ENCODE data around the gene MX2. TPM values are rescaled to one million over a fixed set of nuclear protein-coding genes. Genes with fewer than 3 reads are reported as not detected.

Gene MX2
- total and polyA plus RNA-seq, 2 of the 4 experiments (the other 2 are of a cell fraction), result 0.53 to 0.54 TPM

DNA sequence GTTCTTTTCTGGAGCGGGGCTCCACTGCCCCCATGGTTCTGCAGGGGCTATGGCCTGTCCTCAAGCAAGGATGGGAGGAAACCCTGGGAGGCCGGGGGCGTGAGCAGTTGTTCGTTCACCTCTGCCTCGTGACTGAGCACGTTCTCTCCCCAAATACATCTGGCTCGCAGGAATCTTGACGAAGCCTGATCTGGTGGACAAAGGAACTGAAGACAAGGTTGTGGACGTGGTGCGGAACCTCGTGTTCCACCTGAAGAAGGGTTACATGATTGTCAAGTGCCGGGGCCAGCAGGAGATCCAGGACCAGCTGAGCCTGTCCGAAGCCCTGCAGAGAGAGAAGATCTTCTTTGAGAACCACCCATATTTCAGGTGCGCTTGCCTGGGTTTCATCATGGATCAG lies 79.7 kb downstream of the MX2 start:
- POLR2A ChIA-PET (ENCODE audit: unreplicated experiment), result no interaction called here
- H3K18ac ChIP-seq (ENCODE audit: low read depth, low read length), result no peak overlapping the region
- TF ChIP-seq RCOR1 (IDR thresholded peaks at IDR 0.05; ENCODE audit: insufficient replicate concordance, low read length), result no peak
- TF ChIP-seq, protein P1, sequence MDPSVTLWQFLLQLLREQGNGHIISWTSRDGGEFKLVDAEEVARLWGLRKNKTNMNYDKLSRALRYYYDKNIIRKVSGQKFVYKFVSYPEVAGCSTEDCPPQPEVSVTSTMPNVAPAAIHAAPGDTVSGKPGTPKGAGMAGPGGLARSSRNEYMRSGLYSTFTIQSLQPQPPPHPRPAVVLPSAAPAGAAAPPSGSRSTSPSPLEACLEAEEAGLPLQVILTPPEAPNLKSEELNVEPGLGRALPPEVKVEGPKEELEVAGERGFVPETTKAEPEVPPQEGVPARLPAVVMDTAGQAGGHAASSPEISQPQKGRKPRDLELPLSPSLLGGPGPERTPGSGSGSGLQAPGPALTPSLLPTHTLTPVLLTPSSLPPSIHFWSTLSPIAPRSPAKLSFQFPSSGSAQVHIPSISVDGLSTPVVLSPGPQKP (IDR thresholded peaks at IDR 0.05; ENCODE audit: borderline replicate concordance, low read depth, low read length), result no peak
- no peak for TF ChIP-seq CEBPB (IDR thresholded peaks at IDR 0.05; ENCODE audit: low read depth, low read length)
- no peak for TF ChIP-seq NFE2L2 (IDR thresholded peaks at IDR 0.05; ENCODE audit: low read depth, low read length)
- TF ChIP-seq RFX5 (IDR thresholded peaks at IDR 0.05; ENCODE audit: low read depth, low read length), result no peak
- TF ChIP-seq, protein P2, sequence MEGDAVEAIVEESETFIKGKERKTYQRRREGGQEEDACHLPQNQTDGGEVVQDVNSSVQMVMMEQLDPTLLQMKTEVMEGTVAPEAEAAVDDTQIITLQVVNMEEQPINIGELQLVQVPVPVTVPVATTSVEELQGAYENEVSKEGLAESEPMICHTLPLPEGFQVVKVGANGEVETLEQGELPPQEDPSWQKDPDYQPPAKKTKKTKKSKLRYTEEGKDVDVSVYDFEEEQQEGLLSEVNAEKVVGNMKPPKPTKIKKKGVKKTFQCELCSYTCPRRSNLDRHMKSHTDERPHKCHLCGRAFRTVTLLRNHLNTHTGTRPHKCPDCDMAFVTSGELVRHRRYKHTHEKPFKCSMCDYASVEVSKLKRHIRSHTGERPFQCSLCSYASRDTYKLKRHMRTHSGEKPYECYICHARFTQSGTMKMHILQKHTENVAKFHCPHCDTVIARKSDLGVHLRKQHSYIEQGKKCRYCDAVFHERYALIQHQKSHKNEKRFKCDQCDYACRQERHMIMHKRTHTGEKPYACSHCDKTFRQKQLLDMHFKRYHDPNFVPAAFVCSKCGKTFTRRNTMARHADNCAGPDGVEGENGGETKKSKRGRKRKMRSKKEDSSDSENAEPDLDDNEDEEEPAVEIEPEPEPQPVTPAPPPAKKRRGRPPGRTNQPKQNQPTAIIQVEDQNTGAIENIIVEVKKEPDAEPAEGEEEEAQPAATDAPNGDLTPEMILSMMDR (conservative IDR thresholded peaks at IDR 0.05; ENCODE audit: low read depth, low read length), result no peak
- no peak for TF ChIP-seq MXI1 (IDR thresholded peaks at IDR 0.05; ENCODE audit: borderline replicate concordance, low read depth, low read length)
- no peak for TF ChIP-seq MAFK (IDR thresholded peaks at IDR 0.05; ENCODE audit: low read depth, low read length)
- no peak for DNase-seq
- H3K9ac ChIP-seq (ENCODE audit: low read depth, low read length), result no peak overlapping the region
- H3K4me1 ChIP-seq (ENCODE audit: control insufficient read depth, insufficient read depth, low read length), result no peaks in the 10 kb centered on the region
- no peak overlapping the region for H2BK5ac ChIP-seq (ENCODE audit: low read depth, low read length, poor library complexity, severe bottlenecking)
- in situ Hi-C loops (cut with MboI; ENCODE audit: low sequenced_read_pairs) (no loop called here), dilution Hi-C loops (cut with HindIII; ENCODE audit: low sequenced_read_pairs, unreplicated experiment) (no loop called here), intact Hi-C loops (cut with micrococcal nuclease) (no loop called here)
- H4K91ac ChIP-seq (ENCODE audit: insufficient read depth, low read depth, low read length), result no peak overlapping the region
- no peak overlapping the region for H3K4ac ChIP-seq (ENCODE audit: low read depth, low read length)
- ATAC-seq (ENCODE audit: low read depth), result no peak
- no peaks in the 10 kb centered on the region; the same call in 1 of the 2 replicates for H4K20me1 ChIP-seq (ENCODE audit: insufficient read depth, low read length)
- H2AK9ac ChIP-seq (replicated peaks; ENCODE audit: low read depth, low read length, poor library complexity), result no peak overlapping the region
- H3K9me3 ChIP-seq (ENCODE audit: control insufficient read depth, insufficient read depth, low read length), result no peaks in the 10 kb centered on the region
- no peak overlapping the region for H4K5ac ChIP-seq (ENCODE audit: low read depth, low read length)
- no peaks in the 10 kb centered on the region for H3K79me1 ChIP-seq (ENCODE audit: low read depth in 1 of 2, low read length in 2 of 2)
- BruUV-seq (replicated peaks), result no TSS peak
- H3K4me2 ChIP-seq (ENCODE audit: low read depth, low read length), result no peak overlapping the region
- no peak overlapping the region for H3K4me3 ChIP-seq (ENCODE audit: insufficient read depth, low read depth, low read length)
- H2BK15ac ChIP-seq (ENCODE audit: low read depth, low read length), result no peak overlapping the region
- no peak overlapping the region for H3K14ac ChIP-seq (replicated peaks; ENCODE audit: low read depth, low read length)
- no peaks in the 10 kb centered on the region for H3K9me1 ChIP-seq (ENCODE audit: insufficient read depth, low read length)
- H3K23ac ChIP-seq (ENCODE audit: low read depth, low read length), result no peak overlapping the region
- no peak overlapping the region for H3K27ac ChIP-seq (ENCODE audit: insufficient read depth, low read length)
- H2AFZ ChIP-seq (replicated peaks; ENCODE audit: low read length, poor library complexity), result no peak overlapping the region
- CTCF ChIA-PET, result no interaction called here
- no peak overlapping the region for H3K56ac ChIP-seq (ENCODE audit: extremely low read depth, insufficient read depth, low read length)
- no peak overlapping the region for H2AK5ac ChIP-seq (ENCODE audit: low read depth, low read length)
- WGBS, 2 experiments (ENCODE audit: extremely low coverage in 2 of 2, insufficient read length in 1 of 2), result 86% methylated on average over 4 of the region's 14 CpGs; no CpG with 5 or more reads in 1 of the 2 experiments
- H3K27me3 ChIP-seq (ENCODE audit: control insufficient read depth, insufficient read depth, low read length), result no peaks in the 10 kb centered on the region
- H3K36me3 ChIP-seq (ENCODE audit: control insufficient read depth, insufficient read depth, low read length), result no peaks in the 10 kb centered on the region
- H2BK20ac ChIP-seq (ENCODE audit: low read depth, low read length), result no peak overlapping the region
- no peak overlapping the region for H2BK120ac ChIP-seq (ENCODE audit: low read depth, low read length)
- H4K8ac ChIP-seq (ENCODE audit: low read depth in 2 of 2, low read length in 2 of 2), result no peak overlapping the region
